OCI-LY1 (cell line): ENCODE results near the gene SMOC2.

Experiments
- H2AFZ ChIP-seq: fragments of 200-600 bp; sonication (generic), shearing (Covaris generic); 2 replicates; pipeline ENCODE4 v1.6.0; 2014; ENCODE audit warnings: antibody characterized with exemption, mild to moderate bottlenecking, low read length
- H3F3A ChIP-seq: fragments of 200-600 bp; sonication (generic), shearing (Covaris generic); 2 replicates; pipeline ENCODE4 v1.6.0; 2014; ENCODE audit warnings: mild to moderate bottlenecking, antibody characterized with exemption, low read length, moderate library complexity; ENCODE audit not compliant: insufficient read depth
- H3K27ac ChIP-seq: fragments of 200-600 bp; sonication (generic); 2 replicates; pipeline ENCODE4 v1.5.1; 2014; ENCODE audit warnings: low read length, mixed run types, mild to moderate bottlenecking, low read depth; ENCODE audit not compliant: poor library complexity, severe bottlenecking
- H3K27me3 ChIP-seq: fragments of 200-600 bp; sonication (generic); 2 replicates; pipeline ENCODE4 v1.6.0; 2014; ENCODE audit warnings: antibody characterized with exemption, mild to moderate bottlenecking, low read length, moderate library complexity; ENCODE audit not compliant: insufficient read depth
- H3K36me3 ChIP-seq: fragments of 200-600 bp; sonication (generic); 2 replicates; pipeline ENCODE4 v1.6.1; 2014; ENCODE audit warnings: mild to moderate bottlenecking, antibody characterized with exemption, low read length, moderate library complexity, mixed read lengths; ENCODE audit not compliant: insufficient read depth
- H3K4me1 ChIP-seq: fragments of 200-600 bp; sonication (generic); 2 replicates; pipeline ENCODE4 v1.5.1; 2014; ENCODE audit warnings: mild to moderate bottlenecking, low read length, moderate library complexity; ENCODE audit not compliant: insufficient read depth, severe bottlenecking
- H3K4me2 ChIP-seq: fragments of 200-600 bp; sonication (generic), shearing (Covaris generic); 2 replicates; pipeline ENCODE4 v1.6.1; 2014; ENCODE audit warnings: low read length
- H3K4me3 ChIP-seq: fragments of 200-600 bp; sonication (generic); 2 replicates; pipeline ENCODE4 v1.5.1; 2014; ENCODE audit warnings: low read length, low read depth, mild to moderate bottlenecking, mixed read lengths; ENCODE audit not compliant: poor library complexity, severe bottlenecking
- H3K79me2 ChIP-seq: fragments of 200-600 bp; shearing (Covaris generic); 2 replicates; pipeline ENCODE4 v1.6.1; 2016; ENCODE audit warnings: mixed run types, low read length, mixed read lengths; ENCODE audit not compliant: insufficient read depth
- H3K9ac ChIP-seq: fragments of 200-600 bp; sonication (generic), shearing (Covaris generic); 2 replicates; pipeline ENCODE4 v1.6.1; 2014; ENCODE audit warnings: mild to moderate bottlenecking, low read length, mixed read lengths
- H3K9me2 ChIP-seq: fragments of 200-600 bp; sonication (generic), shearing (Covaris generic); 2 replicates; pipeline ENCODE4 v1.6.1; 2014; ENCODE audit warnings: low read depth, mild to moderate bottlenecking, low read length, mixed read lengths
- H3K9me3 ChIP-seq: fragments of 200-600 bp; shearing (Covaris generic); 2 replicates; pipeline ENCODE4 v1.6.1; 2014; ENCODE audit warnings: low read length, mixed read lengths
- H4K20me1 ChIP-seq: fragments of 200-600 bp; sonication (generic), shearing (Covaris generic); 2 replicates; pipeline ENCODE4 v1.6.0; 2016; ENCODE audit warnings: mild to moderate bottlenecking, low read length; ENCODE audit not compliant: insufficient read depth
- CTCF ChIP-seq: fragments of 200-600 bp; sonication (generic), shearing (Covaris generic); IDR thresholded peaks from 2 replicates; pipeline ENCODE4 v1.5.1; 2017; ENCODE audit warnings: mild to moderate bottlenecking, antibody characterized with exemption, low read length, moderate library complexity, mixed read lengths
- EZH2 ChIP-seq: fragments of 200-600 bp; sonication (generic), shearing (Covaris generic); IDR thresholded peaks from 2 replicates; pipeline ENCODE4 v1.8.0; 2017; ENCODE audit warnings: borderline replicate concordance, mixed run types, mild to moderate bottlenecking, antibody characterized with exemption, low read length, moderate library complexity, mixed read lengths

The SMOC2 gene

GRCh38 chr6:168596344-168596743, 155.4 kb downstream of the SMOC2 start:
- H3F3A ChIP-seq, result no peaks in the 10 kb centered on the region
- H3K4me2 ChIP-seq, result no peak overlapping the region
- TF ChIP-seq EZH2, result no peak
- TF ChIP-seq CTCF, result no peak
- no peak overlapping the region for H3K9ac ChIP-seq
- H3K9me2 ChIP-seq, result no peaks in the 10 kb centered on the region
- H3K4me3 ChIP-seq, result no peak overlapping the region
- H3K36me3 ChIP-seq, result no peaks in the 10 kb centered on the region
- no peaks in the 10 kb centered on the region for H3K9me3 ChIP-seq
- H3K79me2 ChIP-seq, result no peaks in the 10 kb centered on the region
- H4K20me1 ChIP-seq, result no peaks in the 10 kb centered on the region
- no peaks in the 10 kb centered on the region for H3K4me1 ChIP-seq
- H3K27me3 ChIP-seq, result no peaks in the 10 kb centered on the region
- no peak overlapping the region for H2AFZ ChIP-seq
- H3K27ac ChIP-seq, result no peak overlapping the region

- H3K9me2 ChIP-seq, result no peaks in the 10 kb centered on the region
- H3K36me3 ChIP-seq, result no peaks in the 10 kb centered on the region
- no peaks in the 10 kb centered on the region for H3K4me1 ChIP-seq
- TF ChIP-seq EZH2 (no peak), CTCF (no peak)
- H3K27me3 ChIP-seq, result no peaks in the 10 kb centered on the region
- no peaks in the 10 kb centered on the region for H3K9me3 ChIP-seq
- H3K9ac ChIP-seq, result no peak overlapping the region
- no peak overlapping the region for H3K4me3 ChIP-seq
- no peak overlapping the region for H2AFZ ChIP-seq
- H3K79me2 ChIP-seq, result no peaks in the 10 kb centered on the region
- no peaks in the 10 kb centered on the region for H4K20me1 ChIP-seq
- no peak overlapping the region for H3K4me2 ChIP-seq
- H3K27ac ChIP-seq, result no peak overlapping the region
- no peaks in the 10 kb centered on the region for H3F3A ChIP-seq
Measured at GRCh38 chr6:168597471-168597875, 156.5 kb downstream of the SMOC2 start.

- Histone ChIP-seq H3K4me2 (no peak overlapping the region), H3F3A (no peaks in the 10 kb centered on the region), H3K27me3 (no peaks in the 10 kb centered on the region), H3K4me3 (no peak overlapping the region), H4K20me1 (no peaks in the 10 kb centered on the region), H3K4me1 (no peaks in the 10 kb centered on the region), H2AFZ (no peak overlapping the region), H3K79me2 (no peaks in the 10 kb centered on the region), H3K9me3 (no peaks in the 10 kb centered on the region), H3K27ac (no peak overlapping the region), H3K36me3 (no peaks in the 10 kb centered on the region), H3K9me2 (no peaks in the 10 kb centered on the region), H3K9ac (no peak overlapping the region)
- no peak for TF ChIP-seq EZH2
- TF ChIP-seq CTCF, result no peak
Measured at GRCh38 chr6:168598251-168599117, 157.5 kb downstream of the SMOC2 start.
